K562 (cell line): Measurements from ENCODE around the gene KRT77. TPM values are rescaled to one million over a fixed set of nuclear protein-coding genes. Genes with fewer than 3 reads are reported as not detected.

ENCODE experiments used
- ATAC-seq: fragments of 200-7000 bp; cut with Tn5 transposase; 3 replicates; pipeline ENCODE4 v1.9.1; 2020; ENCODE audit warnings: moderate library complexity
- BruUV-seq: library from RNA; stranded (reverse); fragments of 400-500 nt; replicated peaks from 2 replicates; lab custom pipeline; 2021; lab: Mats Ljungman, UMichigan
- CTCF ChIA-PET: fragments of 300-600 bp; formaldehyde crosslinking; extraction: SDS; loops from one replicate; lab custom pipeline; 2021; ENCODE audit warnings: low intra/inter-chr PET ratio; lab: Yijun Ruan, JAX
- POLR2A ChIA-PET: fragments of 300-600, 350-650 bp; sonication (Branson Sonifier 250); formaldehyde crosslinking; extraction: SDS; loops from one replicate; lab custom pipeline; 2021; ENCODE audit warnings: antibody characterized with exemption, inconsistent platforms; lab: Yijun Ruan, JAX
- DNase-seq, 4 experiments: peaks; one replicate each; pipeline versions ENCODE4 v3.0.0 to v3.0.0-alpha.2; 2011 to 2018; ENCODE audit warnings: low spot score in 3 of 4, mixed read lengths in 3 of 4; ENCODE audit errors: extremely low read depth in 1 of 4
- FAIRE-seq: peaks from 2 replicates; lab custom pipeline; 2011; peaks lifted over from hg19 to GRCh38; lab: Jason Lieb, UNC
- H2AFZ ChIP-seq: 2 replicates; pipeline ENCODE4 v1.6.0; 2011; ENCODE audit warnings: low read depth, low read length, control low read depth, inconsistent platforms
- H3K27ac ChIP-seq: fragments of 200-600 bp; 3 replicates; pipeline ENCODE4 v1.8.0; 2011; ENCODE audit warnings: low read depth, mild to moderate bottlenecking, control low read depth, inconsistent platforms, low read length, moderate library complexity, mixed read lengths; ENCODE audit errors: extremely low read depth
- H3K27me3 ChIP-seq, 2 experiments: fragments of 300-600 bp in 1 of 2; 2 replicates in 1 of 2; 3 replicates in 1 of 2; pipeline versions ENCODE4 v1.6.0 to v1.8.0; 2011; ENCODE audit warnings: inconsistent platforms in 2 of 2, low read length in 2 of 2, mild to moderate bottlenecking in 1 of 2, mixed read lengths in 1 of 2, moderate library complexity in 1 of 2; ENCODE audit not compliant: control insufficient read depth in 2 of 2, insufficient read depth in 2 of 2
- H3K36me3 ChIP-seq: fragments of 300-600 bp; 3 replicates; pipeline ENCODE4 v1.8.0; 2011; ENCODE audit warnings: mild to moderate bottlenecking, low read length, inconsistent platforms; ENCODE audit not compliant: control insufficient read depth, insufficient read depth
- H3K4me1 ChIP-seq, 2 experiments: fragments of 200-600 bp in 1 of 2; replicated peaks in 1 of 2; 2 replicates in 1 of 2; 3 replicates in 1 of 2; pipeline versions ENCODE4 v1.5.1 to v1.8.0; 2011; ENCODE audit warnings: inconsistent platforms in 2 of 2, low read length in 2 of 2, mild to moderate bottlenecking in 1 of 2, mixed read lengths in 1 of 2, moderate library complexity in 1 of 2; ENCODE audit not compliant: control insufficient read depth in 2 of 2, insufficient read depth in 2 of 2
- H3K4me2 ChIP-seq: 2 replicates; pipeline ENCODE4 v1.6.1; 2011; ENCODE audit warnings: low read length, control low read depth, inconsistent platforms, mixed read lengths; ENCODE audit not compliant: insufficient read depth
- H3K4me3 ChIP-seq: fragments of 200-600 bp; sonication (generic), shearing (Covaris generic); 2 replicates; pipeline ENCODE4 v1.5.1; 2016; ENCODE audit warnings: control low read depth, inconsistent platforms
- H3K79me2 ChIP-seq: fragments of 200-600 bp; 3 replicates; pipeline ENCODE4 v1.8.0; 2011; ENCODE audit warnings: low read length, inconsistent platforms; ENCODE audit not compliant: control insufficient read depth, insufficient read depth
- H3K9ac ChIP-seq, 2 experiments: 2 replicates each; pipeline versions ENCODE4 v1.6.0 to v1.6.1; 2011; ENCODE audit warnings: low read depth in 2 of 2, low read length in 2 of 2, control low read depth in 1 of 2, inconsistent platforms in 1 of 2, mild to moderate bottlenecking in 1 of 2, mixed read lengths in 1 of 2; ENCODE audit not compliant: insufficient read depth in 1 of 2
- H3K9me1 ChIP-seq: one replicate; pipeline ENCODE4 v1.6.0; 2011; ENCODE audit warnings: inconsistent platforms, mild to moderate bottlenecking, low read length, moderate library complexity; ENCODE audit not compliant: control insufficient read depth, insufficient read depth
- H3K9me3 ChIP-seq: replicated peaks from 2 replicates; pipeline ENCODE4 v1.5.1; 2011; ENCODE audit warnings: low read depth, low read length, inconsistent platforms; ENCODE audit not compliant: control insufficient read depth, insufficient read depth
- H4K20me1 ChIP-seq: replicated peaks from 2 replicates; pipeline ENCODE4 v1.6.1; 2011; ENCODE audit warnings: low read length, inconsistent platforms, mixed read lengths; ENCODE audit not compliant: control insufficient read depth, insufficient read depth
- ELK1 ChIP-seq: sonication (generic); formaldehyde crosslinking; IDR thresholded peaks from 2 replicates; pipeline ENCODE4 v1.8.1; 2022; ENCODE audit warnings: missing genetic modification reagents
- MYNN ChIP-seq, 2 experiments: sonication (generic); formaldehyde crosslinking in 1 of 2; IDR thresholded peaks; 2 replicates each; pipeline versions ENCODE4 v1.5.0 to v1.6.1; 2016 to 2020; ENCODE audit warnings: antibody characterized with exemption in 1 of 2, missing genetic modification reagents in 1 of 2
- ZFP30 ChIP-seq: fragments of 250-450 bp; sonication (Bioruptor Pico); IDR thresholded peaks from 2 replicates; pipeline ENCODE4 v1.8.0; 2022; ENCODE audit warnings: moderate library complexity, mild to moderate bottlenecking, inconsistent platforms, borderline replicate concordance
- ZNF407 ChIP-seq: fragments of 450-650 bp; IDR thresholded peaks from 2 replicates; pipeline ENCODE4 v1.6.1; 2016; ENCODE audit warnings: low read depth
- WGBS: fragments of 100-300 bp; shearing (Covaris generic); methylation state at CpG from one replicate; pipeline ENCODE4 v1.1.6; 2016; ENCODE audit warnings: low coverage, mixed read lengths; ENCODE audit not compliant: insufficient coverage; ENCODE audit errors: missing lambda C conversion rate; 5-methylcytosine and 5-hydroxymethylcytosine counted together
- in situ Hi-C: fragments of 300-500 bp; cut with MboI; formaldehyde crosslinking; loops from 4 replicates; pipeline ENCODE4 v1.15.0; 2018; ENCODE audit warnings: inconsistent platforms, mixed read lengths
- intact Hi-C: fragments of 100-400 bp; cut with micrococcal nuclease; formaldehyde crosslinking; loops from 2 replicates; pipeline ENCODE4 v1.14.2; 2022
- polyA plus RNA-seq, 8 experiments: library from polyadenylated mRNA; depleted of rRNA in 4 of 8; stranded (reverse) in 5 of 8; unstranded in 3 of 8; fragments of >200 nt; fragmentation: Nextera tagmentation in 2 of 8; fragmentation: Illumina TruSeq in 1 of 8; extraction: Ambion mirVana in 2 of 8; extraction: Trizol in 1 of 8; gene quantifications; 2 replicates each; pipeline versions ENCODE4 v1.2.1 to v1.2.3, GENCODE V29; 2011 to 2014; ENCODE audit warnings: inconsistent platforms in 1 of 8, missing spikeins in 1 of 8
- total RNA-seq, 7 experiments: library from RNA; depleted of rRNA in 6 of 7; stranded (reverse); fragments of >200 nt in 6 of 7; fragmentation: Illumina TruSeq in 2 of 7; extraction: Trizol in 2 of 7; gene quantifications; 2 replicates each; pipeline versions ENCODE4 v1.2.1 to v1.2.3, GENCODE V29; 2011 to 2021; ENCODE audit warnings: low replicate concordance in 1 of 7

KRT77 gene
- total and polyA plus RNA-seq, 9 of the 15 experiments (the other 6 are each of a cell fraction or from before 2014, with no cell fraction given), result not detected

GRCh38 chr12:52682938-52683574 lies 20.3 kb downstream of the KRT77 start:
- DNase-seq (no peak), FAIRE-seq (no peak), ATAC-seq (no peak)
- ChIA-PET POLR2A (no interaction called here), CTCF (no interaction called here)
- H3K4me2 ChIP-seq, result no peak overlapping the region
- no peaks in the 10 kb centered on the region for H3K79me2 ChIP-seq
- no peaks in the 10 kb centered on the region for H3K9me3 ChIP-seq
- no peak overlapping the region for H3K9ac ChIP-seq
- H3K4me3 ChIP-seq, result no peak overlapping the region
- no peaks in the 10 kb centered on the region for H4K20me1 ChIP-seq
- no peak overlapping the region for H3K27ac ChIP-seq
- H3K9me1 ChIP-seq, result no peaks in the 10 kb centered on the region
- no peak overlapping the region for H2AFZ ChIP-seq
- intact Hi-C loops (no loop called here), in situ Hi-C loops (no loop called here)
- 20% methylated on average over 4 of the region's 4 CpGs for WGBS
- no peaks in the 10 kb centered on the region for H3K36me3 ChIP-seq
- TF ChIP-seq ZNF407 (no peak), MYNN (IDR thresholded peaks at IDR 0.05) (no peak), MYNN (CRISPR knock-in tag; IDR thresholded peaks at IDR 0.05) (no peak), ELK1 (CRISPR knock-in tag) (no peak), ZFP30 (CRISPR knock-in tag) (no peak)
- no TSS peak for BruUV-seq
- H3K4me1 ChIP-seq, result no peaks in the 10 kb centered on the region
- H3K27me3 ChIP-seq, result peaks cover 24 to 57% of the 10 kb centered on the region in 2 experiments
